SK-N-SH (cell line): ENCODE results near the gene CYP2A7. TPM values are rescaled to one million over a fixed set of nuclear protein-coding genes. Genes with fewer than 3 reads are reported as not detected.

Source experiments
- CTCF ChIA-PET: fragments of 300-600, 350-600 bp; formaldehyde crosslinking; extraction: SDS; loops from one replicate; lab custom pipeline; 2021; lab: Yijun Ruan, JAX
- POLR2A ChIA-PET: fragments of 350-600 bp; sonication (Branson Sonifier 250); formaldehyde crosslinking; extraction: SDS; loops from one replicate; lab custom pipeline; 2020; ENCODE audit warnings: antibody characterized with exemption, inconsistent platforms; lab: Yijun Ruan, JAX
- DNase-seq: peaks from one replicate; pipeline ENCODE4 v3.0.0; 2012
- H2AFZ ChIP-seq: fragments of 200-600 bp; sonication (generic); 2 replicates; pipeline ENCODE4 v1.8.1; 2016; ENCODE audit warnings: antibody characterized with exemption, mild to moderate bottlenecking, low read depth
- H3F3A ChIP-seq: fragments of 200-600 bp; sonication (generic); replicated peaks from 2 replicates; pipeline ENCODE3; 2016; ENCODE audit warnings: antibody characterized with exemption, mild to moderate bottlenecking; ENCODE audit not compliant: insufficient read depth
- H3K27ac ChIP-seq, 2 experiments: fragments of 200-500 bp in 1 of 2; fragments of 200-600 bp in 1 of 2; sonication (Bioruptor generic) in 1 of 2; sonication (generic), shearing (Covaris generic) in 1 of 2; 2 replicates each; pipeline versions ENCODE4 v1.5.1 to v1.6.1; 2014 to 2016; ENCODE audit warnings: low read depth in 2 of 2, inconsistent platforms in 1 of 2, low read length in 1 of 2, mild to moderate bottlenecking in 1 of 2, mixed read lengths in 1 of 2
- H3K27me3 ChIP-seq: fragments of 200-600 bp; sonication (generic), shearing (Covaris generic); 2 replicates; pipeline ENCODE4 v1.6.1; 2016; ENCODE audit warnings: mixed run types; ENCODE audit not compliant: insufficient read depth
- H3K36me3 ChIP-seq, 2 experiments: fragments of 200-500 bp in 1 of 2; fragments of 200-600 bp in 1 of 2; sonication (Bioruptor generic) in 1 of 2; sonication (generic) in 1 of 2; replicated peaks in 1 of 2; 2 replicates each; pipeline versions ENCODE3 to v1.5.1; 2014 to 2016; ENCODE audit warnings: low read length in 1 of 2, mild to moderate bottlenecking in 1 of 2; ENCODE audit not compliant: insufficient read depth in 2 of 2, control insufficient read depth in 1 of 2
- H3K4me1 ChIP-seq, 2 experiments: fragments of 200-500 bp in 1 of 2; fragments of 200-600 bp in 1 of 2; sonication (Bioruptor generic) in 1 of 2; sonication (generic), shearing (Covaris generic) in 1 of 2; 2 replicates each; pipeline versions ENCODE4 v1.5.1 to v1.6.1; 2014 to 2016; ENCODE audit warnings: low read depth in 1 of 2, low read length in 1 of 2, mixed run types in 1 of 2; ENCODE audit not compliant: insufficient read depth in 2 of 2, control insufficient read depth in 1 of 2
- H3K4me2 ChIP-seq: fragments of 200-600 bp; sonication (generic), shearing (Covaris generic); 2 replicates; pipeline ENCODE4 v1.6.1; 2017; ENCODE audit warnings: mixed run types
- H3K4me3 ChIP-seq, 2 experiments: fragments of 200-500 bp in 1 of 2; fragments of 200-600 bp in 1 of 2; sonication (Bioruptor generic) in 1 of 2; sonication (generic), shearing (Covaris generic) in 1 of 2; 2 replicates each; pipeline versions ENCODE4 v1.5.1 to v1.8.1; 2014 to 2016; ENCODE audit warnings: low read depth in 2 of 2, inconsistent platforms in 1 of 2, low read length in 1 of 2, mild to moderate bottlenecking in 1 of 2, mixed read lengths in 1 of 2, moderate library complexity in 1 of 2
- H3K79me2 ChIP-seq: fragments of 200-600 bp; sonication (generic); 2 replicates; pipeline ENCODE4 v1.8.1; 2017; ENCODE audit warnings: mild to moderate bottlenecking; ENCODE audit not compliant: insufficient read depth
- H3K9ac ChIP-seq: fragments of 200-600 bp; sonication (generic); 2 replicates; pipeline ENCODE4 v1.6.1; 2017; ENCODE audit warnings: mixed run types
- H3K9me2 ChIP-seq: fragments of 200-600 bp; sonication (generic); 2 replicates; pipeline ENCODE4 v1.6.1; 2017; ENCODE audit warnings: mixed run types
- H3K9me3 ChIP-seq: fragments of 200-600 bp; sonication (generic); 2 replicates; pipeline ENCODE4 v1.6.1; 2017; ENCODE audit warnings: mixed run types, mild to moderate bottlenecking, moderate library complexity
- H4K20me1 ChIP-seq: fragments of 200-600 bp; sonication (generic); 2 replicates; pipeline ENCODE4 v1.6.1; 2017; ENCODE audit warnings: mild to moderate bottlenecking, mixed run types; ENCODE audit not compliant: insufficient read depth
- CHD2 ChIP-seq: fragments of 150-350 bp; IDR thresholded peaks from 2 replicates; pipeline ENCODE4 v1.6.1; 2018; ENCODE audit warnings: low read length; ENCODE audit not compliant: partially characterized antibody
- ELF1 ChIP-seq: IDR thresholded peaks from 2 replicates; pipeline ENCODE4 v1.4.0; 2012
- EZH2phosphoT487 ChIP-seq: fragments of 200-600 bp; sonication (generic); IDR thresholded peaks from 2 replicates; pipeline ENCODE4 v1.6.1; 2017; ENCODE audit warnings: low read depth, mixed run types, mild to moderate bottlenecking, antibody characterized with exemption, moderate library complexity, borderline replicate concordance
- FOSL2 ChIP-seq: IDR thresholded peaks from 2 replicates; pipeline ENCODE4 v1.4.0; 2012; ENCODE audit warnings: low read depth, mild to moderate bottlenecking, moderate library complexity, borderline replicate concordance
- FOXJ3 ChIP-seq: sonication (generic); formaldehyde crosslinking; IDR thresholded peaks from 2 replicates; pipeline ENCODE4 v1.5.1; 2020; ENCODE audit warnings: mild to moderate bottlenecking, missing genetic modification reagents
- FOXM1 ChIP-seq: IDR thresholded peaks from 2 replicates; pipeline ENCODE4 v1.4.0; 2012; ENCODE audit warnings: low read depth, mild to moderate bottlenecking
- GATA2 ChIP-seq: sonication (generic); formaldehyde crosslinking; IDR thresholded peaks from 2 replicates; pipeline ENCODE4 v1.5.0; 2020; ENCODE audit warnings: mild to moderate bottlenecking, missing genetic modification reagents
- JUND ChIP-seq: IDR thresholded peaks from 2 replicates; pipeline ENCODE4 v1.4.0; 2012
- MEF2A ChIP-seq: IDR thresholded peaks from 2 replicates; pipeline ENCODE4 v1.4.0; 2012; ENCODE audit warnings: low read depth, borderline replicate concordance
- NFIC ChIP-seq: IDR thresholded peaks from 2 replicates; pipeline ENCODE4 v1.4.0; 2012; ENCODE audit warnings: borderline replicate concordance
- NRF1 ChIP-seq: IDR thresholded peaks from 2 replicates; pipeline ENCODE4 v1.6.1; 2012; ENCODE audit warnings: low read depth, mild to moderate bottlenecking, low read length
- POLR2AphosphoS5 ChIP-seq: IDR thresholded peaks from 2 replicates; pipeline ENCODE4 v1.6.1; 2012; ENCODE audit warnings: low read depth, low read length
- RAD21 ChIP-seq: IDR thresholded peaks from 2 replicates; pipeline ENCODE4 v1.6.1; 2012; ENCODE audit warnings: mild to moderate bottlenecking, low read length
- RFX5 ChIP-seq: IDR thresholded peaks from 2 replicates; pipeline ENCODE4 v1.6.1; 2012; ENCODE audit warnings: mild to moderate bottlenecking, improper control_type of control experiment, low read length
- RXRA ChIP-seq: IDR thresholded peaks from 2 replicates; pipeline ENCODE4 v1.4.0; 2012; ENCODE audit warnings: low read depth, mild to moderate bottlenecking, borderline replicate concordance
- SIN3A ChIP-seq: IDR thresholded peaks from 2 replicates; pipeline ENCODE4 v1.6.1; 2012; ENCODE audit warnings: low read depth, mild to moderate bottlenecking, low read length, moderate library complexity, borderline replicate concordance
- SMC3 ChIP-seq: IDR thresholded peaks from 2 replicates; pipeline ENCODE4 v1.6.1; 2012; ENCODE audit warnings: low read depth, low read length, improper control_type of control experiment
- TAF1 ChIP-seq: IDR thresholded peaks from 2 replicates; pipeline ENCODE4 v1.6.1; 2012; ENCODE audit warnings: low read depth, mild to moderate bottlenecking, low read length, moderate library complexity, borderline replicate concordance
- TCF12 ChIP-seq: IDR thresholded peaks from 2 replicates; pipeline ENCODE4 v1.4.0; 2012
- TEAD4 ChIP-seq: IDR thresholded peaks from 2 replicates; pipeline ENCODE4 v1.4.0; 2012; ENCODE audit warnings: mild to moderate bottlenecking, borderline replicate concordance; ENCODE audit not compliant: insufficient read depth
- USF1 ChIP-seq: IDR thresholded peaks from 2 replicates; pipeline ENCODE4 v1.4.0; 2012; ENCODE audit warnings: low read depth, borderline replicate concordance
- USF2 ChIP-seq: fragments of 150-350 bp; IDR thresholded peaks from 2 replicates; pipeline ENCODE4 v1.6.1; 2017; ENCODE audit warnings: antibody characterized with exemption, low read length, low read depth, borderline replicate concordance
- WGBS: methylation state at CpG from one replicate; pipeline ENCODE4 v1.1.6; 2017; ENCODE audit warnings: low lambda C conversion rate; 5-methylcytosine and 5-hydroxymethylcytosine counted together
- polyA plus RNA-seq, 3 experiments: library from polyadenylated mRNA; depleted of rRNA; stranded (reverse); fragments of >200 nt; gene quantifications; 2 replicates each; pipeline ENCODE4 v1.2.3, GENCODE V29; 2012
- TF ChIP-seq, protein P1 (sequence below): IDR thresholded peaks from 2 replicates; pipeline ENCODE4; 2012

CYP2A7 gene
- polyA plus RNA-seq, 1 of the 3 experiments (the other 2 are of a cell fraction) = not detected

GRCh38 chr19:40829205-40829604 is 52.8 kb downstream of the CYP2A7 start:
- Histone ChIP-seq H3K27ac (no peak overlapping the region), H3K4me1 (no peaks in the 10 kb centered on the region), H3F3A (no peaks in the 10 kb centered on the region), H3K9me2 (no peaks in the 10 kb centered on the region), H4K20me1 (no peaks in the 10 kb centered on the region), H3K9me3 (no peaks in the 10 kb centered on the region), H3K36me3 (peaks cover 3 to 24% of the 10 kb centered on the region in 2 experiments), H3K27me3 (no peaks in the 10 kb centered on the region), H3K9ac (no peak overlapping the region), H3K79me2 (no peaks in the 10 kb centered on the region), H2AFZ (no peak overlapping the region), H3K4me2 (no peak overlapping the region), H3K4me3 (no peak overlapping the region)
- TF ChIP-seq MEF2A = no peak
- no peak for TF ChIP-seq USF2
- no peak for TF ChIP-seq FOXM1
- TF ChIP-seq TEAD4 = no peak
- no peak for TF ChIP-seq FOSL2
- no peak for TF ChIP-seq JUND
- TF ChIP-seq RXRA = no peak
- TF ChIP-seq SIN3A = no peak
- TF ChIP-seq RFX5 = no peak
- no peak for TF ChIP-seq RAD21
- no peak for TF ChIP-seq SMC3
- no peak for TF ChIP-seq GATA2 (CRISPR knock-in tag)
- TF ChIP-seq, protein P1, sequence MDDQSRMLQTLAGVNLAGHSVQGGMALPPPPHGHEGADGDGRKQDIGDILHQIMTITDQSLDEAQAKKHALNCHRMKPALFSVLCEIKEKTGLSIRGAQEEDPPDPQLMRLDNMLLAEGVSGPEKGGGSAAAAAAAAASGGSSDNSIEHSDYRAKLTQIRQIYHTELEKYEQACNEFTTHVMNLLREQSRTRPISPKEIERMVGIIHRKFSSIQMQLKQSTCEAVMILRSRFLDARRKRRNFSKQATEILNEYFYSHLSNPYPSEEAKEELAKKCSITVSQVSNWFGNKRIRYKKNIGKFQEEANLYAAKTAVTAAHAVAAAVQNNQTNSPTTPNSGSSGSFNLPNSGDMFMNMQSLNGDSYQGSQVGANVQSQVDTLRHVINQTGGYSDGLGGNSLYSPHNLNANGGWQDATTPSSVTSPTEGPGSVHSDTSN = no peak
- no peak for TF ChIP-seq TAF1
- POLR2A ChIA-PET = interaction anchor here (0.6 kb wide), 1 partner anchor 13 kb away, joined by 5 read pairs; no protein-coding TSS in a partner anchor
- CTCF ChIA-PET = no interaction called here
- DNase-seq = no peak

DNA sequence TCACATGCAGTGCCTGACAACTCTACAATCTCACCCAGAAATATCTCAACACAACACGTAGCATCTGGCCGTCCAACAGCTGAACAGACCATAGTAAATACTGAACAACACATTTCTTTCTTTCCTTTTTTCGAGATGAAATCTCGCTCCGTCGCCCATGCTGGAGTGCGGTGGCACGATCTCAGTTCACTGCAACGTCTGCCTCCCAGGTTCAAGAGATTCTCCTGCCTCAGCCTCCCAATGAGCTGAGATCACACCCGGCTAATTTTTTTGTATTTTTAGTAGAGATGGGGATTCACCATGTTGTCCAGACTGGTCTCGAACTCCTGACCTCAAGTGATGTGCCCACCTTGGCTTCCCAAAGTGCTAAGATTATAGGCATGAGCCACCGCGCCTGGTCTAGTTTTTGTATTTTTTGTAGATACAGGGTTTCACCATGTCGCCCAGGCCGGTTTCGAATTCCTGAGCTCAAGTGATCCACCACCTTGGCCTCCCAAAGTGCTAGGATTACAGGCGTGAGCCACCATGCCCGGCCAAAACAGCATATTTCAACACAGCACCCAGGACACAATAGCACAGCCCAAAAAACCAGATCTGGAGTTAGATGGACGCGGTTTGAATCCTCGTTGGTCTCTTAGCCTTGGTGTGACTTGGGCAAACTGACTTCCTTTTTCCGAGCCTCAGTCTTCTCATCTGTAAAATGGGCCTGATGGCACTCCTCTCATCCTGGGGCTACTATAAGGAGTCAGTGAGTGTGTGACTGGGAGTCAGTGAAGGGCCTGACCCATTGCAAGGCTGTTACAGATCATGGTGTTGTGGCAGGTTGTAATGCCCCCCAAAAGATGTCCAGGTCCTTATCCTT is 54.4 kb downstream of the CYP2A7 start:
- CTCF ChIA-PET = interaction anchor here (0.8 to 1.2 kb wide), 2 partner anchors 8 to 164 kb away, joined by 3 to 5 read pairs; no protein-coding TSS in a partner anchor
- Histone ChIP-seq H3K4me3 (no peak overlapping the region), H3F3A (no peaks in the 10 kb centered on the region)
- TF ChIP-seq EZH2phosphoT487 (no peak), MEF2A (no peak), JUND (no peak), FOXJ3 (CRISPR knock-in tag) (no peak), NFIC (no peak), USF2 (no peak), USF1 (no peak), CHD2 (no peak), TAF1 (no peak), ELF1 (no peak), TCF12 (no peak), NRF1 (no peak), POLR2AphosphoS5 (no peak)
- TF ChIP-seq, all 33 proteins: peak for 0
- no peaks in the 10 kb centered on the region for H3K79me2 ChIP-seq
- no peaks in the 10 kb centered on the region for H3K4me1 ChIP-seq
- no peaks in the 10 kb centered on the region for H3K27me3 ChIP-seq
- no peaks in the 10 kb centered on the region for H4K20me1 ChIP-seq
- no peak overlapping the region for H3K9ac ChIP-seq
- no peaks in the 10 kb centered on the region for H3K9me3 ChIP-seq
- no peak overlapping the region for H2AFZ ChIP-seq
- peaks cover 3 to 24% of the 10 kb centered on the region in 2 experiments for H3K36me3 ChIP-seq
- 92% methylated on average over 22 of the region's 22 CpGs for WGBS
- no peaks in the 10 kb centered on the region for H3K9me2 ChIP-seq
- H3K27ac ChIP-seq = no peak overlapping the region
- POLR2A ChIA-PET = no interaction called here
- DNase-seq = no peak
- H3K4me2 ChIP-seq = no peak overlapping the region
